Measurements from ENCODE around the gene CCKAR.

GRCh38 chr4:26525771-26526150, 35.5 kb upstream of the CCKAR start:
- TF ChIP-seq POLR2A (IDR thresholded peaks at IDR 0.05), result no peak
- TF ChIP-seq, protein P1, sequence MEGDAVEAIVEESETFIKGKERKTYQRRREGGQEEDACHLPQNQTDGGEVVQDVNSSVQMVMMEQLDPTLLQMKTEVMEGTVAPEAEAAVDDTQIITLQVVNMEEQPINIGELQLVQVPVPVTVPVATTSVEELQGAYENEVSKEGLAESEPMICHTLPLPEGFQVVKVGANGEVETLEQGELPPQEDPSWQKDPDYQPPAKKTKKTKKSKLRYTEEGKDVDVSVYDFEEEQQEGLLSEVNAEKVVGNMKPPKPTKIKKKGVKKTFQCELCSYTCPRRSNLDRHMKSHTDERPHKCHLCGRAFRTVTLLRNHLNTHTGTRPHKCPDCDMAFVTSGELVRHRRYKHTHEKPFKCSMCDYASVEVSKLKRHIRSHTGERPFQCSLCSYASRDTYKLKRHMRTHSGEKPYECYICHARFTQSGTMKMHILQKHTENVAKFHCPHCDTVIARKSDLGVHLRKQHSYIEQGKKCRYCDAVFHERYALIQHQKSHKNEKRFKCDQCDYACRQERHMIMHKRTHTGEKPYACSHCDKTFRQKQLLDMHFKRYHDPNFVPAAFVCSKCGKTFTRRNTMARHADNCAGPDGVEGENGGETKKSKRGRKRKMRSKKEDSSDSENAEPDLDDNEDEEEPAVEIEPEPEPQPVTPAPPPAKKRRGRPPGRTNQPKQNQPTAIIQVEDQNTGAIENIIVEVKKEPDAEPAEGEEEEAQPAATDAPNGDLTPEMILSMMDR (IDR thresholded peaks at IDR 0.05), result no peak
